Middle frontal gyrus (tissue), 1 donor: ENCODE measurements around the gene SPATA3.
"Not testable (repeated sequence)": the region's sequence is repeated elsewhere in the genome, so short reads cannot be mapped to it uniquely, and the experiment has no call there.

Experiments
- DNase-seq: peaks from one replicate; pipeline ENCODE4 v3.0.0-alpha.2; 2015; ENCODE audit warnings: low spot score; ENCODE audit errors: extremely low spot score

Gene SPATA3

GRCh38 chr2:230991598-230991997 is 4.3 kb upstream of the SPATA3 start:
- no peak for DNase-seq

DNA sequence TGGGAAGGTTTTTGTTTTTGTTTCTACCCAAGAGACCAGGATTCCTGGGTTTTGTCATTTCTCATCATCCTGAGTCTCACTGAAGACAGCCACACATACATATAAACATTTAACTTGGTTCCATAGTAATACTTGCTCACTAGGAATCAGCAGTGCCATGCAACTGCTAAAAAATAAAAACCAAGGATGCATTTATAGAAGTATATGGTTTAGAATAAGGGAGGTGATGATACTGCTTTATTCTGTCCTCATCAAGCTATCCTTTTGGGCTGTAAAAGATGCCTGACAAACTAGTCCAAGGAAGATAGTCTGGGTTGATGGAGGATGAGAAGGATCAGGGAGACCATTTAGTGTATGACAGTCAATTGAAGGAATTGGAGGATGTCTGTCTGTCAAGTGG is 740 bp downstream of the SPATA3 start:
- no peak for DNase-seq

GRCh38 chr2:230998882-230999281 is 3.0 kb downstream of the SPATA3 start:
- no peak for DNase-seq

DNA sequence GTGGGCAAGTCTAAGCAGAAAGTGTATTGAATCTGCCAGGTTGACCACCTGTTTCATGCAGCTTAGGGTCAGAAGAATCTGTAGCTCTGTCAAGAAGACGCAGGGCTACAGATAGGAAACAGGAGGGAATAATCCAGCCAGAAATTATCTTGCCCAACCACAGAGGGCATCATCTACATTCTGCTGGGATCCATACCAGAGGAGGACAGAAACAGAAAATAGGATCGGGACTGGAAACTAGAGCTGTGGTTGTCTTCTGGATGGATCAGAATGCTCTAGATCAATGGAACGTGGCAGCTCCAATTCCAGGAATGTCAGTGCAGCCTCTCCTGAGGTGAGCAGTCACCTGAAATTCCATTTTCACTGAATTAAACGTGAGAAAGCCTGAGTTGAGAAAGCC is 3.6 kb downstream of the SPATA3 start:
- no peak for DNase-seq

DNA sequence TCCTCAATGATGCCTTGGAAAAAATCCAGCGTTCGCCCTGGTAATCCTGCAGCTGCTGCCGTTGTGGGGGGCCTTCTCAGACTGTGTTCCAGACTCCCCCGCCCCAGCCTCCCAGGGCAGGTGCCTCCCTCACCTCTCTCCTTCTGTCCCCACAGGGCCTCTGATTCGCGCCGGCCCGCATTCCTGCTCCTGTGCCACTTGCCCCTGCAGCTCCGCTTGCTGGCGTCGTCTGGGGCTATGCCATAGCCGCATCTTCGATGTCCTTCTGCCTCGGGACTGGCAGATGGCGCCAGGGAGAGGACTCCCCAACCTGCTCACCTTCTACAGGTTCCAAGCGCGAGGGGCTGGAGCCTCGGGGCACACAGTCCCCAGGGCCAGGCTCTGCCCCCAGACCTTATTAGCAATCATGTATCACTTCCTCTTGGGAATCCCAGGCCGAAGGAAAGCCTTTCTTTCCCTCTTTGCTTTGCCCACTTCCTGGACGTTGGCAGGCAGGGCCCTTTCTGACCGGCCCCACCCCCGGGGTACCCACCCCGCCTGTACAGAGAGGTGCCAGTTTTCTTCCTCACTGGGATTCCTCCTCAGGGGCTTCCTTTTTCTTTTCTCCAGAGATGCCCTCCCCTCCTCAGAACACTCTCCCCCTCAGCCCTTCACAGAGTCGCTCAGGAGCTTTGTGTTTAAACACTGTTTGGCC is 4.4 kb downstream of the SPATA3 start:
- no peak for DNase-seq

DNA sequence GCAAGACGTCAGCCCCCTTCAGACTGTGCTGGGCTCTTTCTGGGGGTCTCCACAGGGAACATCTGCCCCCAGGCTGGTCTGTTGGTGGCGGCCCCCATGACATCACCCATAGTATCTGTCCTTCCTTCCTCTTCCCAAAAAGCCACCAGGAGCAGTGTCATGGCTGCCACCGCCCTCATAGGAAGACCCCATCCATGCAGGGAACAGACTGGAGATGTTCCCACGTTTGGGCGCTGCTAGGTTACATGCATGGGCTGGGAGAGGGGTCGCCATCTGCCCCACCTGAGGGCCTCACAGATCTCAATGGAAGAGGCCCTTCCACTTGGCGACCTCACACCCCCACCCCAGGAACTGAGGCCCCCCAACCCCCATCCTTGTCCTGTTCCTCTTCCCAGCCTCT is 5.1 kb downstream of the SPATA3 start:
- no peak for DNase-seq

DNA sequence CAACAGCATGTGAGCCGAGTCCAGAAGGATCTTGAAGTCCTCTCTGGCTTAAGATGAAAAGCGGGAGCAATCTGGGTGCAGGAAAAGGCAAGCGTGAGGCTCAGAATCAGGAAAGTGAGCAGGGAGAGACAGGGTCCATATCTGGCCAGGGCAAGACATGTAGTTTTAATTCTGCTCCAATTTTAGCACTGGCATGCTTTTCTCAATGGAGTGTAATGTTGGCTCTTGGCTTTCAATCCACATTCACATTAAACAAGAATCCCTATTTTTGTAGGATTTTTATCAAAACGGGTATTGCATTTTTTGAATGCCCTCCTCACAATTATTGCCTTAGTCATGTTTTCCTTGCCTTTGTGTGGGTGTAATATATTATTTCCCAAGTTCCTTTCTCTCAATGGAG is 6.0 kb downstream of the SPATA3 start:
- no peak for DNase-seq

GRCh38 chr2:231002641-231003040 is 6.7 kb downstream of the SPATA3 start:
- no peak for DNase-seq

- DNase-seq, result no peak
Measured at GRCh38 chr2:231003186-231003585, 7.3 kb downstream of the SPATA3 start.

GRCh38 chr2:231004930-231005329 is 9.0 kb downstream of the SPATA3 start:
- not testable (repeated sequence) for DNase-seq

- DNase-seq, result no peak
Measured at GRCh38 chr2:231007286-231008098, 11.6 kb downstream of the SPATA3 start.

DNA sequence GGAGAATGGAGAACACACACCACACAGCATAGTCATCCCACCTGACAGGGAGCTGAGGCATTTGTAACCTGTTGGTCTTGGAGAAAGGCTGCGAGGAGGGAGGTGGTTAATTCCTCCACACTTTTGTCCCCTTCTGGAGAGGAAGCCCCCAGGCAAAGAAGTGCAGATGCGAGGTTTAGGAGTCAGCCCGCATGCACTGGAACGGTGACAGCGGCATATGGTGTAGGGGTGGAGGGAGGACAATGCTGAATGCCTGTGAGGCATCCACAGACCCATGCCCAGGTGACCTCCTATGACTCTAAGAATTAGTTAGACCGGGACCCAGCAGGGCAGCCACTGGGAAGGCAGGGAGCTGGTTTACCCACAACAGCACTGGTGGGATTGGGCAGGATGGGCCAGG is 12.2 kb downstream of the SPATA3 start:
- DNase-seq, result no peak

- no peak for DNase-seq
Measured at GRCh38 chr2:231009236-231009919, 13.5 kb downstream of the SPATA3 start.

- no peak for DNase-seq
Measured at GRCh38 chr2:231010201-231010730, 14.3 kb downstream of the SPATA3 start.

DNA sequence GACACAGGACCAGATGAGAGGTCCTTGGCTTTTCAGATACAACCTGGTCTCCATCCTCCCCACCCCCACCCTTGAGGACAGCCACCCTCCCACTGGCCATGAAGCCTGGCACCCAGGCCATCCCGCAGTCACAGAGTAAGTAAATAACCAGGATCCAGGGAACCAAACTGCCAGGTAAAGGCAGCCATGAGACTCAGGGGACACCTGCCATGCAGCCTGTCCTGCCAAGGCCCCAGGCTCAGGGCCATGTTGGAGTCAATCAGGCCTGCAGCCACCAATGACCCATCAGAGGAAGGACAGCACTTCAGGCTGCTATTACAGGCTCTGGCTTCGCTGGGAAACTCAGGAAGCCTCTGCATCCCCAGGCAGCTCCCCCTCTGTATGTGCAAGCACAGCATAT is 15.6 kb downstream of the SPATA3 start:
- no peak for DNase-seq

DNA sequence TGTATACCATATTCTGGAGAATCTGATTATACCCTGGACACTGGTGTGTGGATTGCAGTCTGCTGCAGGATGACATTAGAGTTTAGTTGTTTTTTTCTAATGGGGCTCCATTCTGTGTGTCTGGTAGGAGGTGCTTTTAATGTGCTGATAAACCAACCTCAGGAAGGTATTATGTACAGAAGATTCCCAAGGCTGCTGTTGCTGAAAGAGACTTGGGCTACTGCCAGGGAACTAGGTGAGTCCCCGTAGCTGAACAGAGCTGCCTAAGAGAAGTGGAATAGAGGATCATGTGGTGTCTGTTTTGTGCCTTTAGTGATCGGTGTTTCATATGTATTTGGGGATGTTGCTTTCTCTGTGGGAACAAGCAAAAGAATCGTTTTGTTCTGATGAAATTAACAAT is 16.5 kb downstream of the SPATA3 start:
- DNase-seq, result no peak

DNA sequence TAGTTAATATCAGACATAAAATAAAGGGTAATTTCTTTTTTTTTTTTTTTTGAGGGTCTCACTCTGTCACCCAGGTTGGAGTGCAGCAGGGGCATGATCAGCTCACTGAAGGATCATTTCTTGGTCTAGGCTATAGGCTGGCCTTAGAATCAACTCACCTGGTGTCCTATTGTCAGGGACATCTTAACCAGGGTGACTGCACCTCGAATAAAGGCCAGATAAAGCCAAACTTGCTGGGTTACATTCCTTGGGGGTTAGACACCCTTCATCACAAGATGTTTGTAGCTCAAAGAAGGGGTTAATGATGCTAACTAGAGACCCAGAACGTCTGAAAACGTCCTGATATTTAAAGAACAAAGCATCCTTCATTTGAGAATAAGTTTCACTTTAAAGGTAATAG is 17.9 kb downstream of the SPATA3 start:
- no peak for DNase-seq

DNA sequence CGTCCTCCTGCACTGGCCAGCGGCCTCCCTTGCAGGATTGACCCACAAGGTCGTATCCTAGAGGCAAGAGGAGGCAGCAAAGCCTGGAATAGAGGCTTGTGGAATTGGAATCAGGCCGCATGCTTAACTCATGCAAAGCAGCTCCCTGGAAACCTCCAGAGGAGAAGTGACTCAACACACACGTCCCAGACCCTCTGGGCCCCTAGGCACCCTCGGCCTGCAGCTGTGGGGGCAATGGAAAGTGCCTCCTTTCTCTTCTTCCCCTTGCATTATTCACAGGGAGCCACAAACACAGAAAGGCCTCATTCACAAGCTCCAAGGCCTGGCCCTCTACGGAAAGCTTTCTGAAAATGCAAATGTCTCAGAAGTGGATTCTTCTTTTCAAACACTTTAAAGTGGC is 19.6 kb downstream of the SPATA3 start:
- peak; percentile 24 for DNase-seq

- no peak for DNase-seq
Measured at GRCh38 chr2:231015926-231016325, 20.0 kb downstream of the SPATA3 start.

GRCh38 chr2:231016566-231017230 is 20.8 kb downstream of the SPATA3 start:
- DNase-seq, result no peak

DNA sequence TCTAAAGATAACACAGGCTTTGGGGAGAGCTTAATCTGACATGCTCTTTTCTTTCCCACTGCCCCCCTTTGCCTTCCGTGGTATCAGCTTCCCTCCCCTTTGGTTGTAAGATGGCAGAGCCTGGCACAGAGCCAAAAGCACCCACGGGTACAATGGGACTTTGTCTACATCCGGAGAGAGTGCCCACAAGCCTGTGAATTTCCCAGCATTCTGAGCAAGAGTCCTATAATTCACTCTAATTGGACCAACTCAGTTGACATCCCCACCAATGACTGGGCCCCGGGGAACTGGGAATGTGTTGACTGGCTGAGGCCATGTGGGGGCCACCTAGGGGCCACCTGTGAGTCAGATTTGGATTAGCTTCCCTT is 21.3 kb downstream of the SPATA3 start:
- DNase-seq, result no peak

DNA sequence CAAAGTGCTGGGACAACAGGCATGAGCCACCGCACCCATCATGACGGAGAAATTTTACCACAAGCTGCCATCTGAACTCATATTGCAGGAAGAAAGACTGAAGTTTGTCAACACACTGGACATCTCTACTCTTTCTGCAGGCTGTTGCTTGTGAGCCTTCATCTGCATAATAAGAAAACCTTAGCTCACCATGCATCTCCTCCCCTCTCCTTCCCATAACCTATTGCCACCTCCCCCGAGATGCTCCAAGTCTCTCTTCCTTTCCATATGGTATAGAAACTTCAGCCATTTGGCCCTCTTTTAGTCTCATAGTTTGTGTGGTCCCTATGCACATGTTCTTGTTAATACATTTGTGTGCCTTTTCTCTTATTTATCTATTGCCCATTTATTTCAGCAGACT is 22.3 kb downstream of the SPATA3 start:
- no peak for DNase-seq
